NB4 (cell line): ENCODE measurements around the gene HECW1.

Experiments
- DNase-seq: peaks from one replicate; pipeline ENCODE4 v3.0.0; 2010; ENCODE audit warnings: low read depth
- H3K4me3 ChIP-seq: one replicate; pipeline ENCODE4 v1.5.1; 2011; ENCODE audit warnings: mild to moderate bottlenecking, low read depth, low read length, moderate library complexity
- MYC ChIP-seq: IDR thresholded peaks from 2 replicates; pipeline ENCODE4 v1.6.1; 2011; ENCODE audit warnings: low read depth, low read length
- POLR2A ChIP-seq: IDR thresholded peaks from 2 replicates; pipeline ENCODE4 v1.6.1; 2011; ENCODE audit warnings: mild to moderate bottlenecking; ENCODE audit not compliant: insufficient read length; ENCODE audit errors: extremely low read depth
- TF ChIP-seq, protein P1 (sequence below): IDR thresholded peaks from one replicate; pipeline ENCODE4 v1.5.1; 2012; ENCODE audit warnings: low read depth, low read length
- TF ChIP-seq, protein P2 (sequence below): IDR thresholded peaks from 2 replicates; pipeline ENCODE4 v1.6.1; 2011; ENCODE audit warnings: low read depth, low read length

The HECW1 gene

DNA sequence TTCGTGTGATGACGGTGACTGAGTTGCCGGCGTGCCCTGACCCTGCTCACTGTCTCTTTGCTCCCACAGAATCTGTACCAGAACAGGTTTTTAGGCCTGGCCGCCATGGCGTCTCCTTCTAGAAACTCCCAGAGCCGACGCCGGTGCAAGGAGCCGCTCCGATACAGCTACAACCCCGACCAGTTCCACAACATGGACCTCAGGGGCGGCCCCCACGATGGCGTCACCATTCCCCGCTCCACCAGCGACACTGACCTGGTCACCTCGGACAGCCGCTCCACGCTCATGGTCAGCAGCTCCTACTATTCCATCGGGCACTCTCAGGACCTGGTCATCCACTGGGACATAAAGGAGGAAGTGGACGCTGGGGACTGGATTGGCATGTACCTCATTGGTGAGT, 199.2 kb downstream of the HECW1 start:
- TF ChIP-seq MYC = no peak
- no peak for TF ChIP-seq POLR2A
- TF ChIP-seq, protein P1, sequence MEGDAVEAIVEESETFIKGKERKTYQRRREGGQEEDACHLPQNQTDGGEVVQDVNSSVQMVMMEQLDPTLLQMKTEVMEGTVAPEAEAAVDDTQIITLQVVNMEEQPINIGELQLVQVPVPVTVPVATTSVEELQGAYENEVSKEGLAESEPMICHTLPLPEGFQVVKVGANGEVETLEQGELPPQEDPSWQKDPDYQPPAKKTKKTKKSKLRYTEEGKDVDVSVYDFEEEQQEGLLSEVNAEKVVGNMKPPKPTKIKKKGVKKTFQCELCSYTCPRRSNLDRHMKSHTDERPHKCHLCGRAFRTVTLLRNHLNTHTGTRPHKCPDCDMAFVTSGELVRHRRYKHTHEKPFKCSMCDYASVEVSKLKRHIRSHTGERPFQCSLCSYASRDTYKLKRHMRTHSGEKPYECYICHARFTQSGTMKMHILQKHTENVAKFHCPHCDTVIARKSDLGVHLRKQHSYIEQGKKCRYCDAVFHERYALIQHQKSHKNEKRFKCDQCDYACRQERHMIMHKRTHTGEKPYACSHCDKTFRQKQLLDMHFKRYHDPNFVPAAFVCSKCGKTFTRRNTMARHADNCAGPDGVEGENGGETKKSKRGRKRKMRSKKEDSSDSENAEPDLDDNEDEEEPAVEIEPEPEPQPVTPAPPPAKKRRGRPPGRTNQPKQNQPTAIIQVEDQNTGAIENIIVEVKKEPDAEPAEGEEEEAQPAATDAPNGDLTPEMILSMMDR = no peak
- TF ChIP-seq, protein P2, sequence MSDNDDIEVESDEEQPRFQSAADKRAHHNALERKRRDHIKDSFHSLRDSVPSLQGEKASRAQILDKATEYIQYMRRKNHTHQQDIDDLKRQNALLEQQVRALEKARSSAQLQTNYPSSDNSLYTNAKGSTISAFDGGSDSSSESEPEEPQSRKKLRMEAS = no peak
- no peak overlapping the region for H3K4me3 ChIP-seq
- no peak for DNase-seq

DNA sequence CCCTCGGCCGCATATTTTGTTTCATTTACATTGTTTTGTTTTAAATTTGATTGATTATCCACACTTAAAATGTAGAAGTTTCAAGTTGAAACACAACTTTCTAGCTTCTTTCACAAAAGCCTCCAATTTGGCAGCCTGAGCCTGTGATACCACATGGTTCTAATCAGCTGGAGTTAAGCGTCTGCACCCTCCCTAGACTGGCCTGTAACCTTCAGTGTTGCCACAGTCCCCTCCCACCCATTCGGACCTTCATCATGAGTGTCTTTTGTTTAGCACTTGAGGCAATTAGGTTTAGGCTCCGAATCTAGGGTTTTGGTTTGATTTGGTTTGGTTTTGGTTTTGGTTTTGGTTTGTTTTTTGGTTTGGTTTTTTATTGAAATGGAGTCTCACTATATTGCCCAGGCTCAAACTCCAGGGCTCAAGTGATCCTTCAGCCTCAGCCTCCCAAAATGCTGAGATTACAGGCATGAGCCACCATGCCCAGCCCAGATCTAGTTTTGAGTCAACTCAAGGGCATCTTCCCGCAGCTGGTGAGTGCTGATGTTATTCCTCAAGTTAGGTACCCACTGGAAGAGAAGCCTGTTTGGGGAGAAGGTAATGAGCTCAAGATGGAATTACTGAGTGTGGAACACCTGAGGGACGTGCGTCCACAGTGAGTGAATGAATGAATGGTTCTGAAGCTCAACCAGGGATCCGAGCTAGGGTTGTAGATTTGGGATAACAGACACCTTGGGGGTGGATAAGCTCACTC, 201.4 kb downstream of the HECW1 start:
- TF ChIP-seq, protein P2 = no peak
- no peak for TF ChIP-seq POLR2A
- DNase-seq = no peak
- H3K4me3 ChIP-seq = no peak overlapping the region

DNA sequence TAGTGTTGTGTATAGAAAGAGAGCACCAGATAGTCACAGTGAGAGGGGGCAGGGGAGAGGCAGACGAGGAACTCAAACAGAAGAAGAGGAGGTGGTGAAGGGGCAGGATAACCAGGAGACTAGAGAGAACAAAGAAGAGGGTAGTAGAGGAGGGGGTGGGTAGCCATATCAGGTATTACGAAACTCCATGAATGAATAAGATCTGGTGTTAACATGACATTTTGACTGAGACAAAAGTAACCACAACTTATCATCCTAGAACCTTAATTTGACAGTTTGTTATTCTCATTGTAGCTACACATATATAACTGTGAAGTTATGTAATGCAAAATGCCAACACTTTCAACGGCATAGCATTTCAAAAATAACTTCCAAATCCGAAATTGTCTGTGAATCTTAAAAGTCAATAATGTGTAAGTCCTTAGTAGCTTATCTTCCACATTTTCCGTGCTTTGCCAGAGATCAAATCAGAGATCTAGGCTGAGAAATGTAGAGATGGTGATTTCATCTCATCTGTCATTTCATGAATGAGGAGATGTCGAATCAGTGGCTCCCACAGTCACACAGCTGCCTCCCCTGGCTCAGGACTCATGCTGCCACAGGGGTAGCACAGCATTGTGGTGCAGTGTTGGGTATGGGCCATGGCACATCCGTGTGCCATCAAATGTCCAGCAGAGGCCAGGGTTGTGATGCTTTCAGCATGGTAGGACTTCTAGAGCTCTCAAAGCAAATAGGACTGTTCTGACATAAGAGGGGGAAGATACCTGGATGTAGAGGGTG, 202.1 kb downstream of the HECW1 start:
- peak; percentile 20 for DNase-seq
- H3K4me3 ChIP-seq = no peak overlapping the region
- TF ChIP-seq MYC (no peak), POLR2A (no peak)
- TF ChIP-seq, protein P2 = no peak
- TF ChIP-seq, protein P1 = no peak

DNA sequence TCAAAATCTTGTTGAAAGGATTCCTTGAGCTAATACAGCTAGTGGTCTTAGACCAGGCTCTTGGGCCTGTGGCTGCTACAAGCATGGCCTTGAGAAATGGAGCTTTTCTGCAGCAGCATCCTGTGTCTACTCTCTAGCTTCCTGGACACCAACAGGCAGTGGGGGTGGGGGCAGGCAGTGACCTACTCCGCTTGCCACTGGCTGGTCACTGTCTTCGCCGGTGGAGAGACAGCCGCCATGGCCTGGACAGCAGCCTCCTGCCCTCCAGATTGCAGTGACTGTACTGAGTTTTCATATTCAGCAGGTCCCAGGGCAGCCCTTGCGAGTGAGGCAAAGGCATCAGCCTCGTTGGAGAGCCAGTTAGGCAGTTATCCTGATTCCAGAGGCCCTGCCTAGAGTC, 204.6 kb downstream of the HECW1 start:
- TF ChIP-seq POLR2A = no peak
- TF ChIP-seq, protein P1 = no peak
- TF ChIP-seq MYC = no peak
- no peak overlapping the region for H3K4me3 ChIP-seq
- no peak for DNase-seq

DNA sequence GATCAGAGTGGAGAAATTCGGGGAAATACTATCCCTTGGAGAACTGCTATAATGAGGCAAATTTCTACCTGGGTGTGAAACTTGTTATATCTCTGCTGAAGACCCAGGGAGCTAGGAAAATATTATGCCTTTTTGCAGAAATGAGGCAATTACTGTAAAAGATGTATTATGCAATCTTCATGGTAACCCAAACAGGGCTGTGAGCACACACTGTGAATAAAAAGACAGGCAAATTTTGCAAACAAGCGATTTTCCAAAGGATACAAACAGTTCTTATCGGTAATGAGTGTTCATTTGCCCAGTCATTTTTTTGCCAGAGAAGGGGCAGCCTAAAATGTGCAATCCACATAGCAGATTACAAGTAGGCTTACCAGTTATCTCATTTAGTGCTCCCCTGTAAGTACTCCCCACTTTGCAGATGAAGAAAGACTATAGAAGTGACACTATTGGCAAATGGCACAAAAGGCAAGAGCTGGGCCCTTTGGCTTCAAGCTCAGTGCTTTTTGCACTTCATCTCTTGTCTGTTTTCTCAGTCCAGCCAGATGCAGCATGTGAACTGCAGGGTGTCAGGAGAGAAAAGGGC, 205.8 kb downstream of the HECW1 start:
- peak; percentile 11 for DNase-seq
- TF ChIP-seq, protein P1 = no peak
- TF ChIP-seq POLR2A (no peak), MYC (no peak)
- TF ChIP-seq, protein P2 = no peak
- H3K4me3 ChIP-seq = no peak overlapping the region

DNA sequence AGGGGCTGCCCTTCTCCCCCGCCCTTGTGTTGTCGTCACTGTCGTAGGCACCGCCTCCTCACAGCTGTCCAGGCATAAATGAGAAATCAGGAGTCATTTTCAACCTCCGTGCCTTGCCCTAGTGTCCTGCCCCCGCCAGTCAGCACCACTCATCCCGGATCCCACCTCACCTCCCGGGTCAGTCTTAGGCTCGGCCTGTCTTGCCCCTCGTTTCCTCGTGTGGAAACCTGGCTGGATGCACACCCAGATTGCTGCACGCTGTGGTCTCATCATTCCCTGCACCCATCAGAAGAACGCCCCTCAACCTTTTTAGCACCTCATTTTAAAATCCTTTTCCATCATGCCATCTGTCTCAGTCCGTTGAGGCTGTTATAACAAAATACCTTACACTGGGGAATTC, 213.1 kb downstream of the HECW1 start:
- no peak for DNase-seq
- TF ChIP-seq POLR2A = no peak
- TF ChIP-seq, protein P2 = no peak
- TF ChIP-seq MYC = no peak
- TF ChIP-seq, protein P1 = no peak
- H3K4me3 ChIP-seq = no peak overlapping the region
